WTC11 (cell line): ENCODE data around the gene TRIM46.

ENCODE experiments used
- ATF1 ChIP-seq: sonication (generic); formaldehyde crosslinking; IDR thresholded peaks from 2 replicates; pipeline ENCODE4 v1.8.1; 2023; ENCODE audit warnings: mild to moderate bottlenecking, moderate library complexity, missing genetic modification reagents
- CREB1 ChIP-seq: sonication (generic); formaldehyde crosslinking; IDR thresholded peaks from 2 replicates; pipeline ENCODE4 v1.8.0; 2023; ENCODE audit warnings: mild to moderate bottlenecking, missing genetic modification reagents
- CTCF ChIP-seq: fragments of 200-600 bp; IDR thresholded peaks from 2 replicates; pipeline ENCODE4 v1.8.0; 2022; ENCODE audit warnings: antibody characterized with exemption
- ETV6 ChIP-seq: sonication (generic); formaldehyde crosslinking; IDR thresholded peaks from 2 replicates; pipeline ENCODE4 v1.8.1; 2022; ENCODE audit warnings: mild to moderate bottlenecking, missing genetic modification reagents
- KAT7 ChIP-seq: sonication (generic); formaldehyde crosslinking; IDR thresholded peaks from 2 replicates; pipeline ENCODE4 v1.8.1; 2023; ENCODE audit warnings: missing genetic modification reagents, mild to moderate bottlenecking, borderline replicate concordance
- NR2C2 ChIP-seq: sonication (generic); formaldehyde crosslinking; IDR thresholded peaks from 2 replicates; pipeline ENCODE4 v1.8.0; 2022; ENCODE audit warnings: mild to moderate bottlenecking, missing genetic modification reagents
- NR3C1 ChIP-seq: sonication (generic); formaldehyde crosslinking; conservative IDR thresholded peaks from 2 replicates; pipeline ENCODE4 v1.8.1; 2023; ENCODE audit warnings: low read depth, mild to moderate bottlenecking, missing genetic modification reagents
- RELA ChIP-seq: sonication (generic); formaldehyde crosslinking; IDR thresholded peaks from 2 replicates; pipeline ENCODE4 v1.8.1; 2022; ENCODE audit warnings: missing genetic modification reagents, mild to moderate bottlenecking, borderline replicate concordance
- TEAD1 ChIP-seq: sonication (generic); formaldehyde crosslinking; IDR thresholded peaks from 2 replicates; pipeline ENCODE4 v1.8.0; 2022; ENCODE audit warnings: mild to moderate bottlenecking, missing genetic modification reagents
- USF2 ChIP-seq: sonication (generic); formaldehyde crosslinking; IDR thresholded peaks from 2 replicates; pipeline ENCODE4 v1.8.1; 2023; ENCODE audit warnings: mild to moderate bottlenecking, missing genetic modification reagents, moderate library complexity
- TF ChIP-seq, protein P1 (sequence below): sonication (generic); formaldehyde crosslinking; IDR thresholded peaks from 2 replicates; pipeline ENCODE4 v1.8.1; 2022; ENCODE audit warnings: low read depth, missing genetic modification reagents, borderline replicate concordance
- TF ChIP-seq, protein P2 (sequence below): sonication (generic); formaldehyde crosslinking; IDR thresholded peaks from 2 replicates; pipeline ENCODE4 v1.8.0; 2022; ENCODE audit warnings: mild to moderate bottlenecking, missing genetic modification reagents
- TF ChIP-seq, protein P3 (sequence below): sonication (generic); formaldehyde crosslinking; IDR thresholded peaks from 2 replicates; pipeline ENCODE4 v1.8.1; 2023; ENCODE audit warnings: mild to moderate bottlenecking, moderate library complexity, missing genetic modification reagents
- TF ChIP-seq, protein P4 (sequence below): sonication (generic); formaldehyde crosslinking; IDR thresholded peaks from 2 replicates; pipeline ENCODE4 v1.8.0; 2022; ENCODE audit warnings: mild to moderate bottlenecking, missing genetic modification reagents

DNA sequence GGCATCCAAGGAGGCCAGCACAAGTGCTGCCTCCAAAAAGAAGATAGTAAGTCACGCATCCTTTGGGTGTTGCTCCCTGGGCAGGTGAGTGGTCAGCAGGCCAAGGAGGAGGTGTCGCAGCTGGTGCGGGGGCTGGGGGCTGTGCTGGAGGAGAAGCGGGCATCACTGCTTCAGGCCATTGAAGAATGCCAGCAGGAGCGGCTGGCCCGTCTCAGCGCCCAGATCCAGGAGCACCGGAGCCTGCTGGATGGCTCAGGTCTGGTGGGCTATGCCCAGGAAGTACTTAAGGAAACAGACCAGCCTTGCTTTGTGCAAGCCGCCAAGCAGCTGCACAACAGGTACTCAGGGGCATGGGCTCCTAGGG, 4.3 kb downstream of the TRIM46 start:
- TF ChIP-seq CTCF (no peak), KAT7 (CRISPR knock-in tag) (no peak), ATF1 (no peak), CREB1 (CRISPR knock-in tag) (no peak), NR3C1 (CRISPR knock-in tag) (no peak), RELA (CRISPR knock-in tag) (no peak), USF2 (CRISPR knock-in tag) (no peak), ETV6 (CRISPR knock-in tag) (no peak), NR2C2 (CRISPR knock-in tag) (no peak), TEAD1 (no peak)
- TF ChIP-seq, protein P1, sequence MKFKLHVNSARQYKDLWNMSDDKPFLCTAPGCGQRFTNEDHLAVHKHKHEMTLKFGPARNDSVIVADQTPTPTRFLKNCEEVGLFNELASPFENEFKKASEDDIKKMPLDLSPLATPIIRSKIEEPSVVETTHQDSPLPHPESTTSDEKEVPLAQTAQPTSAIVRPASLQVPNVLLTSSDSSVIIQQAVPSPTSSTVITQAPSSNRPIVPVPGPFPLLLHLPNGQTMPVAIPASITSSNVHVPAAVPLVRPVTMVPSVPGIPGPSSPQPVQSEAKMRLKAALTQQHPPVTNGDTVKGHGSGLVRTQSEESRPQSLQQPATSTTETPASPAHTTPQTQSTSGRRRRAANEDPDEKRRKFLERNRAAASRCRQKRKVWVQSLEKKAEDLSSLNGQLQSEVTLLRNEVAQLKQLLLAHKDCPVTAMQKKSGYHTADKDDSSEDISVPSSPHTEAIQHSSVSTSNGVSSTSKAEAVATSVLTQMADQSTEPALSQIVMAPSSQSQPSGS (CRISPR knock-in tag) = no peak
- TF ChIP-seq, protein P2, sequence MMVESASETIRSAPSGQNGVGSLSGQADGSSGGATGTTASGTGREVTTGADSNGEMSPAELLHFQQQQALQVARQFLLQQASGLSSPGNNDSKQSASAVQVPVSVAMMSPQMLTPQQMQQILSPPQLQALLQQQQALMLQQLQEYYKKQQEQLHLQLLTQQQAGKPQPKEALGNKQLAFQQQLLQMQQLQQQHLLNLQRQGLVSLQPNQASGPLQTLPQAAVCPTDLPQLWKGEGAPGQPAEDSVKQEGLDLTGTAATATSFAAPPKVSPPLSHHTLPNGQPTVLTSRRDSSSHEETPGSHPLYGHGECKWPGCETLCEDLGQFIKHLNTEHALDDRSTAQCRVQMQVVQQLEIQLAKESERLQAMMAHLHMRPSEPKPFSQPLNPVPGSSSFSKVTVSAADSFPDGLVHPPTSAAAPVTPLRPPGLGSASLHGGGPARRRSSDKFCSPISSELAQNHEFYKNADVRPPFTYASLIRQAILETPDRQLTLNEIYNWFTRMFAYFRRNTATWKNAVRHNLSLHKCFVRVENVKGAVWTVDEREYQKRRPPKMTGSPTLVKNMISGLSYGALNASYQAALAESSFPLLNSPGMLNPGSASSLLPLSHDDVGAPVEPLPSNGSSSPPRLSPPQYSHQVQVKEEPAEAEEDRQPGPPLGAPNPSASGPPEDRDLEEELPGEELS = no peak
- TF ChIP-seq, protein P3, sequence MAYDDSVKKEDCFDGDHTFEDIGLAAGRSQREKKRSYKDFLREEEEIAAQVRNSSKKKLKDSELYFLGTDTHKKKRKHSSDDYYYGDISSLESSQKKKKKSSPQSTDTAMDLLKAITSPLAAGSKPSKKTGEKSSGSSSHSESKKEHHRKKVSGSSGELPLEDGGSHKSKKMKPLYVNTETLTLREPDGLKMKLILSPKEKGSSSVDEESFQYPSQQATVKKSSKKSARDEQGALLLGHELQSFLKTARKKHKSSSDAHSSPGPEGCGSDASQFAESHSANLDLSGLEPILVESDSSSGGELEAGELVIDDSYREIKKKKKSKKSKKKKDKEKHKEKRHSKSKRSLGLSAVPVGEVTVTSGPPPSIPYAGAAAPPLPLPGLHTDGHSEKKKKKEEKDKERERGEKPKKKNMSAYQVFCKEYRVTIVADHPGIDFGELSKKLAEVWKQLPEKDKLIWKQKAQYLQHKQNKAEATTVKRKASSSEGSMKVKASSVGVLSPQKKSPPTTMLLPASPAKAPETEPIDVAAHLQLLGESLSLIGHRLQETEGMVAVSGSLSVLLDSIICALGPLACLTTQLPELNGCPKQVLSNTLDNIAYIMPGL = no peak
- TF ChIP-seq, protein P4, sequence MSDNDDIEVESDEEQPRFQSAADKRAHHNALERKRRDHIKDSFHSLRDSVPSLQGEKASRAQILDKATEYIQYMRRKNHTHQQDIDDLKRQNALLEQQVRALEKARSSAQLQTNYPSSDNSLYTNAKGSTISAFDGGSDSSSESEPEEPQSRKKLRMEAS (CRISPR knock-in tag) = no peak
